Measurements from ENCODE around the gene DLX1.
"Not testable (repeated sequence)": the region's sequence is repeated elsewhere in the genome, so short reads cannot be mapped to it uniquely, and the experiment has no call there.

The DLX1 gene

GRCh38 chr2:172098650-172099471 lies 13.6 kb downstream of the DLX1 start:
- DNase-seq (ENCODE audit: low spot score), result peak; percentile 68

GRCh38 chr2:172099472-172100079 lies 14.3 kb downstream of the DLX1 start:
- DNase-seq (ENCODE audit: low spot score), result no peak

- DNase-seq (ENCODE audit: low spot score), result no peak
Measured at GRCh38 chr2:172100080-172100934, 15.0 kb downstream of the DLX1 start.

- DNase-seq (ENCODE audit: low spot score), result no peak
Measured at GRCh38 chr2:172100935-172101820, 15.9 kb downstream of the DLX1 start.

- DNase-seq (ENCODE audit: low spot score), result no peak
Measured at GRCh38 chr2:172101821-172102390, 16.6 kb downstream of the DLX1 start.

GRCh38 chr2:172102391-172103359 lies 17.4 kb downstream of the DLX1 start, which contains the start of gene DLX2:
Gene DLX2 (minus strand): TSS chr2:172102900. CDS start chr2:172102538, 362 bp downstream.
- DNase-seq (ENCODE audit: low spot score), result peak; percentile 90

GRCh38 chr2:172103471-172104272 lies 18.4 kb downstream of the DLX1 start:
- peak; percentile 89 for DNase-seq (ENCODE audit: low spot score)

- no peak for DNase-seq (ENCODE audit: low spot score)
Measured at GRCh38 chr2:172105471-172106107, 20.3 kb downstream of the DLX1 start.

GRCh38 chr2:172106108-172106961 lies 21.0 kb downstream of the DLX1 start:
- DNase-seq (ENCODE audit: low spot score), result peak; percentile 69

- no peak for DNase-seq (ENCODE audit: low spot score)
Measured at GRCh38 chr2:172107690-172108586, 22.6 kb downstream of the DLX1 start.

- no peak for DNase-seq (ENCODE audit: low spot score)
Measured at GRCh38 chr2:172108587-172108930, 23.3 kb downstream of the DLX1 start.

- DNase-seq (ENCODE audit: low spot score), result no peak
Measured at GRCh38 chr2:172109256-172109987, 24.1 kb downstream of the DLX1 start.

- DNase-seq (ENCODE audit: low spot score), result no peak
Measured at GRCh38 chr2:172109988-172110811, 24.9 kb downstream of the DLX1 start.

- DNase-seq (ENCODE audit: low spot score), result no peak
Measured at GRCh38 chr2:172113617-172114016, 28.3 kb downstream of the DLX1 start.

- not testable (repeated sequence) for DNase-seq (ENCODE audit: low spot score)
Measured at GRCh38 chr2:172114176-172114575, 28.9 kb downstream of the DLX1 start.

Data from left forelimb (tissue), 1 donor.